Coronary artery (tissue), 2 donors: ENCODE results near the gene MRPS21.

Experiments used
- DNase-seq: peaks from one replicate; pipeline ENCODE4 v3.0.0-alpha.2; 2017; ENCODE audit warnings: low spot score
- H3K27ac ChIP-seq, 2 donors: fragments of 200-600 bp; sonication (generic); one replicate each; pipeline ENCODE4 v1.5.1; 2016 to 2019
- H3K4me3 ChIP-seq: fragments of 200-600 bp; sonication (generic); 2 replicates; pipeline ENCODE4 v1.5.1; 2016; ENCODE audit warnings: mild to moderate bottlenecking, moderate library complexity
- CTCF ChIP-seq: fragments of 200-600 bp; sonication (generic); IDR thresholded peaks from one replicate; pipeline ENCODE4 v1.5.1; 2019; ENCODE audit warnings: antibody characterized with exemption

MRPS21 gene

GRCh38 chr1:150293433-150294253 lies at the start of gene MRPS21:
Gene MRPS21 (plus strand): TSS chr1:150293861. CDS start chr1:150294367, 506 bp downstream.
- peak; percentile 95 for DNase-seq
- peak within 1 kb of the TSS; percentile 77 to 87 for H3K27ac ChIP-seq
- no peak for TF ChIP-seq CTCF
- H3K4me3 ChIP-seq: peak within 1 kb of the TSS; percentile 86

- Histone ChIP-seq H3K27ac (no peak overlapping the region), H3K4me3 (no peak overlapping the region)
- TF ChIP-seq CTCF: no peak
- DNase-seq: no peak
Measured at GRCh38 chr1:150249936-150250335, 43.7 kb upstream of the MRPS21 start.

- Histone ChIP-seq H3K27ac (no peak overlapping the region), H3K4me3 (peak overlapping the region; percentile 50)
- no peak for TF ChIP-seq CTCF
- DNase-seq: no peak
Measured at GRCh38 chr1:150256198-150256553, 37.5 kb upstream of the MRPS21 start.

- no peak for TF ChIP-seq CTCF
- DNase-seq: no peak
- Histone ChIP-seq H3K4me3 (peak overlapping the region; percentile 50), H3K27ac (no peak overlapping the region)
Measured at GRCh38 chr1:150256554-150257341, 36.9 kb upstream of the MRPS21 start.

GRCh38 chr1:150257624-150258585 lies 35.8 kb upstream of the MRPS21 start, which contains the start of gene CA14:
Gene CA14 (plus strand): TSS chr1:150257774. CDS start chr1:150258129, 355 bp downstream.
- no peak within 1 kb of the TSS for H3K4me3 ChIP-seq
- H3K27ac ChIP-seq: no peak within 1 kb of the TSS
- no peak for DNase-seq
- TF ChIP-seq CTCF: no peak

- no peak for TF ChIP-seq CTCF
- Histone ChIP-seq H3K27ac (no peak overlapping the region), H3K4me3 (no peak overlapping the region)
- no peak for DNase-seq
Measured at GRCh38 chr1:150259217-150259616, 34.4 kb upstream of the MRPS21 start.
